H9 (cell line): ENCODE data around the gene NHS. TPM values are rescaled to one million over a fixed set of nuclear protein-coding genes. Genes with fewer than 3 reads are reported as not detected.

Experiments
- DNase-seq: peaks from one replicate; pipeline ENCODE4 v3.0.0-alpha.2; 2017
- H2AFZ ChIP-seq: one replicate; pipeline ENCODE4 v1.6.1; 2013; ENCODE audit warnings: mild to moderate bottlenecking, low read length, control low read depth, moderate library complexity
- H2AK5ac ChIP-seq: 2 replicates; pipeline ENCODE4 v1.6.1; 2013; ENCODE audit warnings: low read length, control low read depth, mixed read lengths; ENCODE audit not compliant: insufficient read length
- H2BK120ac ChIP-seq: one replicate; pipeline ENCODE4 v1.6.1; 2013; ENCODE audit warnings: low read depth, mild to moderate bottlenecking, low read length, control low read depth, inconsistent platforms; ENCODE audit not compliant: poor library complexity, severe bottlenecking
- H2BK12ac ChIP-seq: 2 replicates; pipeline ENCODE4 v1.6.1; 2013; ENCODE audit warnings: low read length, control low read depth, mixed read lengths, low read depth; ENCODE audit not compliant: insufficient read length
- H2BK15ac ChIP-seq: 2 replicates; pipeline ENCODE4 v1.6.1; 2013; ENCODE audit warnings: low read depth, low read length, control low read depth
- H2BK20ac ChIP-seq: one replicate; pipeline ENCODE4 v1.6.1; 2013; ENCODE audit warnings: low read depth, mild to moderate bottlenecking, low read length, control low read depth, inconsistent platforms; ENCODE audit not compliant: poor library complexity, severe bottlenecking
- H2BK5ac ChIP-seq: 2 replicates; pipeline ENCODE4 v1.6.1; 2013; ENCODE audit warnings: low read length, control low read depth, mixed read lengths; ENCODE audit not compliant: insufficient read length
- H3K14ac ChIP-seq: 2 replicates; pipeline ENCODE4 v1.6.1; 2013; ENCODE audit warnings: low read length, control low read depth; ENCODE audit not compliant: insufficient read depth
- H3K18ac ChIP-seq: 2 replicates; pipeline ENCODE4 v1.6.1; 2013; ENCODE audit warnings: low read depth, mild to moderate bottlenecking, mixed read lengths, low read length, control low read depth; ENCODE audit not compliant: insufficient read length
- H3K23ac ChIP-seq: 2 replicates; pipeline ENCODE4 v1.6.1; 2013; ENCODE audit warnings: low read length, control low read depth, mixed read lengths, low read depth; ENCODE audit not compliant: insufficient read length
- H3K23me2 ChIP-seq: 2 replicates; pipeline ENCODE4 v1.6.1; 2013; ENCODE audit warnings: low read depth, mild to moderate bottlenecking, mixed read lengths, low read length, control low read depth; ENCODE audit not compliant: insufficient read length, poor library complexity, severe bottlenecking
- H3K27ac ChIP-seq: 2 replicates; pipeline ENCODE4 v1.5.1; 2013; ENCODE audit warnings: low read length, control low read depth, mixed read lengths, low read depth; ENCODE audit not compliant: insufficient read length
- H3K27me3 ChIP-seq: 2 replicates; pipeline ENCODE4 v1.6.1; 2013; ENCODE audit warnings: low read length, control low read depth, inconsistent platforms; ENCODE audit not compliant: insufficient read depth
- H3K4ac ChIP-seq: 2 replicates; pipeline ENCODE4 v1.6.1; 2013; ENCODE audit warnings: low read depth, mild to moderate bottlenecking, control low read depth, inconsistent platforms, low read length, moderate library complexity
- H3K4me1 ChIP-seq: 2 replicates; pipeline ENCODE4 v1.6.1; 2013; ENCODE audit warnings: low read length, control low read depth, inconsistent platforms; ENCODE audit not compliant: insufficient read depth
- H3K4me2 ChIP-seq: 2 replicates; pipeline ENCODE4 v1.6.1; 2013; ENCODE audit warnings: low read length, control low read depth, mixed read lengths; ENCODE audit not compliant: insufficient read length, insufficient read depth
- H3K56ac ChIP-seq: 2 replicates; pipeline ENCODE4 v1.6.1; 2013; ENCODE audit warnings: low read depth, mild to moderate bottlenecking, mixed read lengths, low read length, control low read depth; ENCODE audit not compliant: insufficient read length
- H3K79me1 ChIP-seq: 2 replicates; pipeline ENCODE4 v1.6.1; 2013; ENCODE audit warnings: low read depth, mild to moderate bottlenecking, moderate library complexity, low read length, control low read depth, inconsistent platforms; ENCODE audit not compliant: insufficient read depth, poor library complexity, severe bottlenecking
- H3K79me2 ChIP-seq: 2 replicates; pipeline ENCODE4 v1.6.1; 2013; ENCODE audit warnings: low read length, control low read depth, inconsistent platforms; ENCODE audit not compliant: insufficient read depth
- H3K9ac ChIP-seq: 2 replicates; pipeline ENCODE4 v1.6.1; 2013; ENCODE audit warnings: low read length, control low read depth, mixed read lengths; ENCODE audit not compliant: insufficient read length; ENCODE audit errors: extremely low read depth
- H3K9me3 ChIP-seq: one replicate; pipeline ENCODE4 v1.6.1; 2013; ENCODE audit warnings: low read depth, low read length, inconsistent platforms; ENCODE audit not compliant: control insufficient read depth
- H3T11ph ChIP-seq: one replicate; pipeline ENCODE4 v1.6.1; 2013; ENCODE audit warnings: mild to moderate bottlenecking, low read length, control low read depth, inconsistent platforms
- H4K20me1 ChIP-seq: one replicate; pipeline ENCODE4 v1.6.1; 2013; ENCODE audit not compliant: control insufficient read depth, insufficient read length, insufficient read depth
- H4K5ac ChIP-seq: 2 replicates; pipeline ENCODE4 v1.6.1; 2013; ENCODE audit warnings: low read depth, mild to moderate bottlenecking, mixed read lengths, low read length, control low read depth; ENCODE audit not compliant: insufficient read length
- H4K8ac ChIP-seq: replicated peaks from 2 replicates; pipeline ENCODE4 v1.6.1; 2013; ENCODE audit warnings: low read length, control low read depth, mixed read lengths, low read depth; ENCODE audit not compliant: insufficient read length
- H4K91ac ChIP-seq: 2 replicates; pipeline ENCODE4 v1.6.1; 2013; ENCODE audit warnings: low read depth, mild to moderate bottlenecking, moderate library complexity, mixed read lengths, low read length, control low read depth; ENCODE audit not compliant: insufficient read length
- H3K27ac Mint-ChIP-seq, 3 experiments: 2 replicates in 2 of 3; 3 replicates in 1 of 3; pipeline ENCODE4 v1.8.0; 2020 to 2021; ENCODE audit warnings: mixed read lengths in 3 of 3, mild to moderate bottlenecking in 1 of 3, moderate library complexity in 1 of 3
- H3K27me3 Mint-ChIP-seq: 2 replicates; pipeline ENCODE4 v1.8.0; 2021; ENCODE audit warnings: low read depth, mild to moderate bottlenecking, moderate library complexity, mixed read lengths
- H3K36me3 Mint-ChIP-seq, 3 experiments: 2 replicates in 2 of 3; 3 replicates in 1 of 3; pipeline ENCODE4 v1.8.0; 2020 to 2021; ENCODE audit warnings: low read depth in 3 of 3, mixed read lengths in 3 of 3; ENCODE audit not compliant: insufficient read depth in 1 of 3
- H3K4me1 Mint-ChIP-seq, 2 experiments: 2 replicates each; pipeline ENCODE4 v1.8.0; 2020; ENCODE audit warnings: mixed read lengths in 2 of 2
- H3K4me3 Mint-ChIP-seq, 2 experiments: 2 replicates in 1 of 2; 3 replicates in 1 of 2; pipeline ENCODE4 v1.8.0; 2020 to 2021; ENCODE audit warnings: mild to moderate bottlenecking in 2 of 2, mixed read lengths in 2 of 2, moderate library complexity in 1 of 2
- H3K9me3 Mint-ChIP-seq, 2 experiments: 2 replicates in 1 of 2; 3 replicates in 1 of 2; pipeline ENCODE4 v1.8.0; 2020; ENCODE audit warnings: mild to moderate bottlenecking in 2 of 2, mixed read lengths in 2 of 2, moderate library complexity in 1 of 2
- total RNA-seq: library from RNA; stranded (reverse); gene quantifications from 2 replicates; pipeline ENCODE4 v1.2.1, GENCODE V29; 2021
- TF ChIP-seq, protein P1 (sequence below): fragments of 200-600 bp; sonication (generic); conservative IDR thresholded peaks from 3 replicates; pipeline ENCODE4 v1.8.0; 2021; ENCODE audit warnings: antibody characterized with exemption, mild to moderate bottlenecking

The NHS gene
- total RNA-seq, 1 experiment from 2014 or later = 8.7 TPM

DNA sequence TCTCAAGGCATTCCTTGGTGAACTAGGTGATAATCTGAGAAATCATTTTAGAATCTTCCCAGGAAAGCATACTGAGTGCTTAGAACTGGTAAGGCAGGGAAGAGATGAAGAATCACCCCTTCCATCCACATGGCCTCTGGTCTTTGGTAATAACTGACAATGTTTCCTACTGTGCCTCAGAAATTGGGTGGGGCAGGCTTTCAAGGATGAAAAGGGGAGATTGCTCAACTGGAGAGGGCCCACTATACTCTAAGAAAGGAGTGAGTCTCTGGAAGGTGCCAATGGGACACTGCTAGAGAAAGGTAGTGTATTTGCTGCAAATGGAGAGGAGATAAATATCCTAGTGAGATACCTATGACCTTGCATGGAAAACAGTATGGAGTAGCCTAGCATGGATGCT lies 227.2 kb downstream of the NHS start:
- Mint-ChIP-seq H3K36me3 (peaks cover 0 to 5% (median 0%) of the 10 kb centered on the region in 3 experiments; a peak in 2 of 7 replicates), H3K27ac (peak overlapping the region in 2 of 3 experiments; percentile 10 to 92; a peak in 5 of 7 replicates), H3K27me3 (peaks cover 27% of the 10 kb centered on the region), H3K9me3 (peaks cover 0 to 3% of the 10 kb centered on the region in 2 experiments; a peak in 3 of 5 replicates), H3K4me3 (peak overlapping the region in 1 of 2 experiments; percentile 6; a peak in 1 of 5 replicates), H3K4me1 (peaks cover 44 to 53% of the 10 kb centered on the region in 2 experiments)
- H3K18ac ChIP-seq = no peak overlapping the region
- no peak overlapping the region for H2BK5ac ChIP-seq
- TF ChIP-seq, protein P1, sequence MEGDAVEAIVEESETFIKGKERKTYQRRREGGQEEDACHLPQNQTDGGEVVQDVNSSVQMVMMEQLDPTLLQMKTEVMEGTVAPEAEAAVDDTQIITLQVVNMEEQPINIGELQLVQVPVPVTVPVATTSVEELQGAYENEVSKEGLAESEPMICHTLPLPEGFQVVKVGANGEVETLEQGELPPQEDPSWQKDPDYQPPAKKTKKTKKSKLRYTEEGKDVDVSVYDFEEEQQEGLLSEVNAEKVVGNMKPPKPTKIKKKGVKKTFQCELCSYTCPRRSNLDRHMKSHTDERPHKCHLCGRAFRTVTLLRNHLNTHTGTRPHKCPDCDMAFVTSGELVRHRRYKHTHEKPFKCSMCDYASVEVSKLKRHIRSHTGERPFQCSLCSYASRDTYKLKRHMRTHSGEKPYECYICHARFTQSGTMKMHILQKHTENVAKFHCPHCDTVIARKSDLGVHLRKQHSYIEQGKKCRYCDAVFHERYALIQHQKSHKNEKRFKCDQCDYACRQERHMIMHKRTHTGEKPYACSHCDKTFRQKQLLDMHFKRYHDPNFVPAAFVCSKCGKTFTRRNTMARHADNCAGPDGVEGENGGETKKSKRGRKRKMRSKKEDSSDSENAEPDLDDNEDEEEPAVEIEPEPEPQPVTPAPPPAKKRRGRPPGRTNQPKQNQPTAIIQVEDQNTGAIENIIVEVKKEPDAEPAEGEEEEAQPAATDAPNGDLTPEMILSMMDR = no peak
- no peaks in the 10 kb centered on the region for H4K20me1 ChIP-seq
- no peak overlapping the region for H2AK5ac ChIP-seq
- H2BK12ac ChIP-seq = no peak overlapping the region
- no peaks in the 10 kb centered on the region for H3K9me3 ChIP-seq
- no peak overlapping the region for H4K8ac ChIP-seq
- no peak overlapping the region for H4K91ac ChIP-seq
- H3K4ac ChIP-seq = no peak overlapping the region
- peaks cover 3% of the 10 kb centered on the region; the same call in 1 of the 2 replicates for H3K27me3 ChIP-seq
- no peak overlapping the region for H3K56ac ChIP-seq
- H3K4me2 ChIP-seq = peak overlapping the region; percentile 6
- H3K4me1 ChIP-seq = peaks cover 8% of the 10 kb centered on the region; the same call in 1 of the 2 replicates
- H3K27ac ChIP-seq = no peak overlapping the region
- no peak overlapping the region for H2BK120ac ChIP-seq
- H3K14ac ChIP-seq = no peak overlapping the region
- H3K79me2 ChIP-seq = no peaks in the 10 kb centered on the region
- H3K79me1 ChIP-seq = no peaks in the 10 kb centered on the region
- H2AFZ ChIP-seq = no peak overlapping the region
- DNase-seq = no peak
- H3T11ph ChIP-seq = no peak overlapping the region
- no peak overlapping the region for H4K5ac ChIP-seq
- H3K23me2 ChIP-seq = no peaks in the 10 kb centered on the region
- no peak overlapping the region for H2BK15ac ChIP-seq
- H3K9ac ChIP-seq = no peak overlapping the region
- H3K23ac ChIP-seq = no peak overlapping the region
- H2BK20ac ChIP-seq = no peak overlapping the region
